Stimulated activated CD4-positive, alpha-beta T cell treated with anti-CD3 and anti-CD28 coated beads, Interleukin-2, amount 100 ng/mL, for 24 hours (primary cell): ENCODE measurements around the gene RRP36.

Experiments used
- DNase-seq, 2 donors: peaks; one replicate each; pipeline ENCODE4 v3.0.0-alpha.2; 2020

RRP36 gene

DNA sequence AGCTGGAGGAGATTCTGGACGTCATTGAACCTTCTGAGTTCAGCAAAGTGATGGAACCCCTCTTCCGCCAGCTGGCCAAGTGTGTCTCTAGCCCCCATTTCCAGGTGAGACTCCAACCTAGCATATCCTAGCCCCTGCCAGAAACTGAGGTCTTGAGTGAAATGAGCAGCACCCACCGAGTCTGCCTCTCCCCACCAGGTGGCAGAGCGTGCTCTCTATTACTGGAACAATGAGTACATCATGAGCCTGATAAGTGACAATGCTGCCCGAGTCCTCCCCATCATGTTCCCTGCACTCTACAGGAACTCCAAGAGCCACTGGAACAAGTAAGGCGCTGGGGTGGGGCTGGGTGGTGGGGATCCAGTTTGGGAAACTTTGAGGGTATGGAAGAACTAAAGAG lies 12.3 kb upstream of the RRP36 start:
- DNase-seq, result peak; percentile 39 to 41

DNA sequence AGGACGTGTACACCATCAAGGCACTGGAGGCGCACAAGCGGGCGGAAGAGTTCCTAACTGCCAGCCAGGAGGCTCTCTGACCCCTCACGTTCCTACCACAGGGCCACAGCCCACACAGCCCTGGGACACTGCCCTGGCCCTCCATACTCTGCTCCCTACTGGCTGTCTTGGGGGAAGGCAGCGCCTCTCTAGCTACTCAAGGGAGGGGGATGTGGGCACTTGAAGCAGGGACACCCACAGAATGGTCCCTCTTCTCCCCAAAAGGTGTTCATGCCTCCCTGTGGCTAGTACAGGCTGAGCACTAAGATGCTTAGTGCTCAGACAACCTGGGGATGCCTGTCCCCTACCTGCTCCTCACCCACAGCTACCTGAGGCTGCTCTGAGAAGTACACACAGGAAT lies 10.2 kb upstream of the RRP36 start:
- DNase-seq, result no peak

DNA sequence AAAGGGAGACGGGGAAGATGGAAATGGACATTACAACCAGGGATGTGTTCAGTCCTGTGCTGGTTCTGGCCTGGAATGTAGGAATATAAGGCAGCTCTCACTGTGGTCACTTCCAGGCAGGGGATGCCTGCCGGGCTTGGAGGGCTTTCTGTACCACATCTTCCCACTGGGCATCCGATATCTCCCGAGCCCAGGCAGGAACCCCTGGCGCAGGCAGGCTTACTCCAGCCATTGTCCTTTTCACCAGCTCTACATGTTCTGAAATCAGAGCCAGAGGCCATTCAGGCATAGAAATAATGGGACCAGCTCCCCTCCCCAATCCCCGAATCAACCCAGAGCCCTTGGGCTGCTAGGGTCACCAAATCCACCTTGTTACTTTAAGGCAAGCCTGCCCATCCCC lies 9.1 kb upstream of the RRP36 start:
- no peak for DNase-seq

DNA sequence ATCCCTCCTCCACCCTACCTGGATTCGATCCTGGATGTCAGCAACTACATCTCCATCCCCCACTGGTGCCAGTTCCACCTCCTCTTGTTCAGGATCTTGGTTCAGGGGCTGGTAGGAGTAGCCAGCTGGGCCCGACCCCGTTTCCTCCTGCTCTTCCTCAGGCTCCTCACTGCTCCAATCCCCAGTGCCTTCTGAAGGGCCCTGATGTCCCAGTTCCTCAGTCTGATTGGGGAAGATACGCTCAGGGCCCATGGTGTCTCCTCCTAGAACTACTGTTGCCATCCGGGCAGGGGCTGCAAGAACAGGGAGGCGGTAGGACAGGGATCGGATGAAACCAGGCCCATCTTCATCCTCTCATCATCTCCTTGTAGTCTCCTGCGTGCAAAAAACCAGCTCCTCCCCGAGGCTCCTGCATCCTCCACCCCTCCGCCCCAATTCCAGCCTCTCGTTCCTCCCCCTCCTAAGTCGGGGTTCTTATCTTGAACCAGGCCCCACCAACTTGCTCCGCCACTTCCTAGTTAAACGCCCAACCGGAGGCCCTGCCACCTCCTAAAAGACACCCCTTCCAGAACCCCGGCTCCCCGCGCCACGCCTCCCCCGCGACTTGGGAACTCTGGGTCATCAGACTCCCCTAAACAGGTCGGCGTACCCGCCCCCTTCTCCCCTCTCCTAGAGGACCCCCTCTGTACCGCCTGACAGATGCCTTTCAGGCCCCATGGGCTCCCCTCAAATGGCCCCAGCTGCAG lies 8.2 kb upstream of the RRP36 start:
- no peak for DNase-seq

DNA sequence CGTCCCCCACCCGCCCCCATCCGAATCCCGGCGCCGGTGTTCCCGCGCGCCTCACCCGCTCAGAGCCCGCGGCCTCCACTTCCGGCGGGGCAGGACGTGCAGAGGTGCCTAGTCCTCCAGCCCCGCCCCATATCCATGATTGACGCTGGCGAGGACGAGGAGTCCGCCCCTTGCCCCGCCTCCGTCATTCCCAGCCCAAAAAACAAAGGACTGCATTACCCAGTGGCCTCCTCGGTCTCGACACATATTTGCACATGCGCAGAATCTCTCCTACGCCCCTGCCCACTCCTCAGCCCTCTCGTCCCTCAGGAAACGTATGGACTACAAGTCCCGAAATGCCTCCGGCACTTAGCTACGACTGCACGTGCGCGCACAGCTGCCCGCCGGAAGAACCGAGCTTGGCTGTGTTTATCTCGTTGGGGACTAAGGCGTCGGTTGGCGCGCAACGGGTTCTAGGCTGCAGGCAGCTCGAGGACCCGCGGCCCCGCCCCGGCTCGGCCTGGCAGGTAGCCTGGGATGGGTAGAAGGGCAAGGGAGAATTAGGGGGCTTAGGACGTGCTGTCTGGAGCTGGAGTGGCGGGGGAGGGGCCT lies 7.5 kb upstream of the RRP36 start, which contains the start of the genes KLHDC3 and MEA1:
Gene KLHDC3 (plus strand): TSS at position 407 of the 591 bp plus-strand sequence. CDS start 2,944 bp downstream, outside the sequence.
Gene MEA1 (minus strand): TSS at position 104 of the 591 bp plus-strand sequence. CDS start 133 bp downstream, outside the sequence.
- peak; percentile 99 for DNase-seq

DNA sequence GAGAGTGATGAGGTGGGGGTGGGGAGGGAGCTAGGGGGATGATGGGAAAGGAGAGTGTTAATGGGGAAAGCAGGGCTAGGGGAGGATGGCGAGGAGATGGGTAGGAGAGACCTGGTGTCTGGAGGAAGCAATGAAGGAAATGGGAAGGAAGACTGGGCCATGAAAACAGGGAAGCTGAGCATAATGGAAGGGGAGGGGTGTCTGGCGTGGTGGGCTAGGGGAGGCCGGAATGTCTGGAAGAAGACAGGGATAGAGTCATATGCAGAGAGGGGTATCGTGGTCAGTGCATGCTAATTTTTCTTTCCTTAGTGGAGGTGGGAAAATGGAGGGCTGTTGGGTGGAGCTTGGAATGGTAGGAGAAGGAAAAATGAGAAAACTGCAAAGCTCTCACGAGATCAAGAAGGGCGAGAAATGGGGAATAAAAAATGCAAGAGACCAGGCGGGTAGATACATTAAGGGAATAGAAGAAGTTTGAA lies 7.0 kb upstream of the RRP36 start:
- DNase-seq, result no peak

DNA sequence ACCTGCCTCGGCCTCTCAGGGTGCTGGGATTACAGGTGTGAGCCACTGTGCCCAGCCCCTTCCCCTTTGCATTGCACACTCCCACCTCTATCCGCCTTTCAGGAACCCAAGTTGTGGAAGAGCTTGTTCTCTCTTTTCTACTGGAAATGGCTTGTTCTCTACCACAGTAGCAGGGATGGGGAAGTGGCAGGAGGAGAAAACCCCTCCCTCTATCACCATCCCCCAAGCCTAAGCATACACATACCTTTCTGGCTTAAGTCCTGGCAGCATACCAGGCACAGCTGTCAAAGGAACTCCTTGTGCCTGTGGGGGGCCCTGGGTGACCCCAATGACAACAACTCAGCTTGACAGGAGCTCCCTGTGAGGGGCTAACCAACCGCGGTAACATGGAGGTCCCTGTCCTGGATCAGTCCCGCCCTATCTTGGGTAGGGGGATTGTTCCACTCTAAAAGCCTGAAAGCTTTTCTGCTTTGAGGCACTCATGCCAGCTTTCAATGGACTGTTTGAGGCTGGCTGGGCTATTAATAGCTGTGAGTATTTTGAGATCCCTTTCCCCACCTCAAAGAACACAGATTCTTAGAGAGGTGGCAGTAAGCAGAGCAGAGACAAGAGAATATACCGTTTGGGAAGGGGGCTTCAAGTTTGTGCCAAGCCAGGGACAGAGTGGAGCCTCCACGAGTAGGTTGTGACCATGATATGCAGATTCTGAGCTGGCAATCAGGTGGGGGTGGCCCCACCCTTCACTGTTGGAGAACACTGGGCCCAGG lies 5.1 kb upstream of the RRP36 start:
- no peak for DNase-seq

DNA sequence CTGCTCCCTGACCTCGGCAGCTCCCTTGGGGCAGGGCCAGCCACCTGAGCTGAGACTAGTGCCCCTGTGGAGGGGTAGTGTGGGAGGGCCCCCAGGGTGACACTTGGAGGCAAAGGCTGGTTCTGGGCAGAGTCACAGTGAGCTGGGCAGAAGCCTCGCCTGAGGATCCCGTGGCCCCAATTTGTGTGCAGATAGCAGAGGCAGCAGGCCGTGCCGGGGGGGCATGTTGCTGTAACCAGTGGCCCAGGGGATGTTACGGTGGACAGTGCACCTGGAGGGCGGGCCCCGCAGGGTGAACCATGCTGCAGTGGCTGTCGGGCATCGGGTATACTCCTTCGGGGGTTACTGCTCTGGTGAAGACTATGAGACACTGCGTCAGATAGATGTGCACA lies 4.5 kb upstream of the RRP36 start:
- no peak for DNase-seq

DNA sequence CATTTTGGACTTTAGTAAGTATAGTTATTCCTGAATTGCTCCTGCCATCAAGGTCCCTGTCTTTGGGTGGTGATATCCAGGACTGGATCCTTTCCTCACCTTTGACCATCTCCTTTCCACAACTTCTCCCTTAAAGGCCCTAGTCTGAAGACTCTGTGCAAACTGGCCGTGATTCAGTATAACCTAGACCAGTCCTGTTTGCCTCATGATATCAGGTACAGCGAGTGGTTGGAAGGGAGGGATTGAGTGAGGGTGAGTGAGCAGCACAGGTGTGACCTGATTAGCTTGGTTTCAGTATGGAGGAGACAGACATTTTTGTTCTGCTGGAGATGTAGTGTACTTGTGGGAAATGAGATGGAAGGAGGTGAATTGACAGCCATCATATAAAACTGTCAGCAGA lies 2.3 kb upstream of the RRP36 start:
- DNase-seq, result no peak

DNA sequence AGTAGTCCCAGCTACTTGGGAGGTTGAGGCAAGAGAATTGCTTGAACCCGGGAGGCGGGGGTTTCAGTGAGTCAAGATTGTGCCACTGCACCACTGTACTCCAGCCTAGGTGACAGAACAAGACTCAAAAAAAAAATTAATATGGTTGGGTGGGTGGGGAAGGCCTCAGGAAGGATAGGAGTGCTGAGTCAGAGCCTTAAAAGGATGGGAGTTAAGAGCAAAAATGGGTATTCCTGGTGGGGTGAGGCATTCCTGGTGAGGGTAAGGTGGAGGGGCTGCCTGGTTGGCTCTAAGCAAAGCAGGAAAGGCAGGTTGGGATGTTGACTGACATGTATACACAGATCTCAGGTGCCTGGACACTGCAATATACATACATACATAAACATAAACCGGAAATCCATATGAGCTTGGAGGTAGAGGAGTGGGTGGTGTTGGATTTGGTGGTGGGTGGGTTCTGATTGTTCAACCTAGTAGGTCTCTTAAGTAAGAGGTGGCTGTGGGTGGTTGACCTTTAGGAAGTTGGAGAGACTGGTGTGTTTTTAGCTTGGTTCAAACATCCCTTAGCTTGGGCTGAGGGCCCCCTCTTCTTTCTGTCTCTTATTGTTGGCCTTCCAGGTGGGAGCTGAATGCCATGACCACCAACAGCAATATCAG lies 1.2 kb upstream of the RRP36 start:
- DNase-seq, result no peak

DNA sequence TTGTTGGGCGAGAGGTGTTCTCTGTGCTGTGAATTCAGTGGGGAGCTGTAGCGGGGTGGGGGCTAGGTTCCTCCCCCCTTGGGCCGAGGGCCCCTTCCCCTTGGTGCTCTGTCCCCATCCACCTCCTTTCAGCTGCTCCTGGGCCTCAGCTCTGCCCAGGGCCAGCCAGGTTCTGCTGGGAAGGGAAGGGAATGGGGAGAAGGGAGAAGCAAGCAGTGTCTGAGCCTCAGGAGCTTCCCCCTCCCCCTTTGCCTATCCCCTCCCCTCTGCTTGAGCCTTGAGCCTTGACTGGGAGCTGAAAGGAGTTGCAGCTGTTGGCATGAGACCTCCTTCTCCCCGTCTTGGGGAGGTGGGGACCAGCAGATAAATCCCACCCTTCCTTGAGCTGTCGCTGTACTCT lies 576 bp upstream of the RRP36 start:
- no peak for DNase-seq

DNA sequence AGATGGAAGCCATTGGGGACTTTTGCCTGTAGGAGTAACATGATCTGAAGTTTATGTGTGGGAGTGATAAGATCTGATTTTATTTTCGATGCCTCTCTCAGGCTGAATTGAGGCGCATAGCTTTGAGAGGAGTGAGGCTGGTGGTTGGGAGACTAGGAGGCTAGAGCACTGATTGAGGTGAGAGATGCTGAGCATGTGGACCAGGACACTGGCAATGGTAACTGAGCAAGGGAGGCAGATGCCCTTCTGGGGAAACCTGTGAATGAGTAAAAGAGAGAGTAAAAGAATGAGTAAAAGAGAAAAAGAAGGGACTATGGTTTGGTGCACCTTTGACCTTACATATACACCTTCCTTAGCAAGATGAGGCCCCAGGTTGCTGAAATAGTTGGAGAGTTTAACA lies 3.0 kb downstream of the RRP36 start:
- no peak for DNase-seq

DNA sequence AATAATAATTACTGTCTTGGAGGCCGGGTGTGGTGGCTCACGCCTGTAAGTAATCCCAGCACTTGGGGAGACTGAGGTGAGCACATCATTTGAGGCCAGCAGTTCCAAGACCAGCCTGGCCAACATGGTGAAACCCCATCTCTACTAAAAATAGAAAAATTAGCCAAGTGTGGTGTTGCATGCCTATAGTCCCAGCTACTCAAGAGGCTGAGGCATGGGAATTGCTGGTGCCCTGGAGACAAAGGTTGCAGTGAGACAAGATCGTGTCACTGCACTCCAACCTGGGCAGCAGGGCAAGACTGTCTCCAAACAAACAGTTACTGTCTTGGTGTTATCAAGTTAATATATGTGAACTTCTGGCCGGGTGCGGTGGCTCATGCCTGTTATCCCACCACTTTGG lies 4.9 kb downstream of the RRP36 start:
- DNase-seq, result no peak

DNA sequence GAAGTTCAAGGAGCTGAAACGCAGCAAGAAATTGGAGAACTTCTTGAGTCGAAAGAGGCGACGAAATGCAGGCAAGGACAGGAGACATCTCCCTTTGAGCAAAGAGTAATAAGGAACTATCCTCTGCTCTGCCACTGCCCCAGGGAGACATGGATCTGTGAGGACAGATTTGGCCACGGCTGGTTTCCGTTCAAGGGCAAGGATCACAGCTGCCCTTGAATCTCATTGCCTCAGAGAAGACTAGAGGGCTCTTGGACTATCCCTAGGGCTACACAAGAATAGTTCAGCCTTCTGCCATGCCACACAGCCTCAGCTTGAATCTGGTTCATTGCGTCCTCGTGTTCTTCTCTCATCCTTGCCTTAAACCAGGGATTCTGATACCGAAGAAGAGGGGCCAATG lies 7.7 kb downstream of the RRP36 start:
- DNase-seq, result no peak

DNA sequence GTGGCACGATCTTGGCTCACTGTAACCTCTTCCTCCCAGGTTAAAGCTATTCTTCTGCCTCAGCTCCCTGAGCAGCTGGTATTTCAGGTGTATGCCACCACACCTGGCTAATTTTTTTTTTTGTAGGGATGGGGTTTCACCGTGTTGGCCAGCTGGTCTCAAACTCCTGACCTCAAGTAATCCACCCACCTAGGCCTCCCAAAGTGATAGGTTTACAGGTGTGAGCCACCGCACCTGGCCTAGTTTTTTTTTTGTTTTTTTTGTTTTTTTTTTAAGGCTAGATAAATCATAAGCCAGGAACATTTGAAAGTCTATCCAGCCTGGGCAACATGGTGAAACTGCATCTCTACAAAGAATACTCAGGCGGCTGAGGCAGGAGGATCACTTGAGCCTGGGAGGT lies 10.9 kb downstream of the RRP36 start:
- DNase-seq, result no peak

DNA sequence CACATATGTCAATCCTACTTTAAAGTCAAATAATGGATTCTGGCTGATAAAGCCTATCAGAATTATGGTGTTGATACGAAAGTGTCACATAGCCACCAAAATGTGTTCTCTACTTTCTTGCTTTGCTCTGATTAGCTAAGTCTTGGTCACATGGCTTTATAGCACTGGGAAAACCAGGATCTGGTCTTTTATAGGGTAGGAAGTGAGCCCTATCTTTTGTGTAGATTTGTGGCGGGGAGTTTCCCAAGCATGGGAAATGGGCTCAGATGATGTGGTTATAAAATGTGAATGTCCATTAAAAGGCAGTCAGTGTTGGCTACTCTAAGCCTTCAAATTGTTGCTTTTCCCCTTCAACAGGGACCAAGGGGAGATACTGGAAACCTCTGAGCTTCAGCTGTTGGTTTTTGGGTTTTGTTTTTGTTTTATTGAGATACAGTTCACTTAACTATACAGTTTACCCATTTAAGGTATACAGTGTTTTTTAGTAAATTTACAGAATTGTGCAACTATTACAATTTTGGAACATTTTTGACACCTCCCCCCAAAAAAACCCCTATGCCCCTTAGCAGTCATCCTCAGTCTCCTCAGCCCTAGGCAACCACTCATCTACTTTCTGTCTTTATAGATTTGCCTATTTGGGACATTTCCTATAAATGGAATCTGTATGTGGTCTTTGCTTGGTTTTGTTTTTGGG lies 12.2 kb downstream of the RRP36 start:
- no peak for DNase-seq

DNA sequence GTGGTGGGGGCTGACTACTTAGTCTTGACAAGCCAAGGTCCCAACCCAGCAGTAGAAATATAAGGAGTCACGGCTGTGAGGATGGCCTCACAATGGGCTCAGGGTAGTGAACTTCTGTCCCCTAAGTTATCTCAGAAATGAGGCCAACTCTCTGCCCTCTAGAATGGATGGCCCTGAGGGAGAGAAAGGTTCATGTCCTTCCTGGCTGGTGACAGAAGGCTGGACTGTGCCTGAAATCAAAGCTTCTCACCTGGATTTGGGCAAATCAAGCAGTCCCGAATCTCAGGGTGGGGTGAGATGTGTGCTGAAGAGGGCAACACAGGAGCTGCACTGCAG lies 12.7 kb downstream of the RRP36 start:
- no peak for DNase-seq

DNA sequence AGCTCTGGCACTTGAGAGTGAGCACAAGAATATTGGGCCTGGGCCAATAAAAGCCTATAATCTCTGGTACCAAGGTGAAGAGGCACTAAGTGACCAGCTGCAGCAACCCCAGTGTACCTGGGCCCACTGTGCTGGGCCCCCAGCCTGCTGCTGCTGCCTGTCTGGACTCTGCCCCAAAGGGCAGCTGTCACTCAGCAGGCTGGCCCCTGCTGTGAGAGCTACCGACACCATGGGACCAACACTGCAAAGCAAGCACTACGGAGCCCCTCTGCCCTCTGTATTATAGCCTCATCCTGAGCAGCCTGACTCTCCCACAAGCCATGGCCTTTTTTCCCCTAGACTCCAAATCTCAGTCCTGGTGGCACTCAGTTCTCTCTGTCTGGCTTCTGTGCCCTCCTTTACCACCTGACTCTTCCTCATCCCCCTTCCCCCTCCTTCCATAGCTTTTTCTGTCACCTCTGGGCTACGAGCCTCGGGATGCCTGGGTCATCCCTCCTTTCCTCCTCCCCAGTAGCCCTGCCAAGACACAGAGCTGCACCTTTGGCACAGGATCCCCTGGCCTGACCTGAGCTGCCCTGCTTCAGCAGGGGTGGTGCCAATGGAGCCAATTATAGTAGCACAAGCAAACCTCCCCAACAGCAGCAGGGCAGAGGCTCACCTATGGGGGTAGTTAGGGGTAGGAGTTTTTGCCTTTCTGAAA lies 14.2 kb downstream of the RRP36 start:
- no peak for DNase-seq

DNA sequence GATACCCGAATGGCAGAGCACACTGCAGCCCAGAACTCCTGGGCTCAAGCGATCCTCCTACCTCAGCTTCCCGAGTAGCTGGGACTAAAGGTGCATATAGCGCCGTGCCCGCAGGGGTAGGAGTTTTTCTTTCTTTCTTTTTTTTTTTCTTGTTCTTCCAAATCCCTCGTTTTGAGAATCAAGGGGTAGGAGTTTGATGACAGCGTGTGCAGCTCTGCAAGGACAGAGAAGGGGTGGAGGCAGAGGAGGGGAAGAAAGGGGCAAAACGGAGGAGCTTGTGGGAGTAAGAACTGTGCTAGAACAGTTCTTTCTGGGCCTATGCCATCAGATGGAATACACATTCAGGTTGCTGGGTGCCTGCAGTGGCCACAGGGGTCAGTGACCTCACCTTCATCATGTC lies 15.3 kb downstream of the RRP36 start:
- no peak for DNase-seq

DNA sequence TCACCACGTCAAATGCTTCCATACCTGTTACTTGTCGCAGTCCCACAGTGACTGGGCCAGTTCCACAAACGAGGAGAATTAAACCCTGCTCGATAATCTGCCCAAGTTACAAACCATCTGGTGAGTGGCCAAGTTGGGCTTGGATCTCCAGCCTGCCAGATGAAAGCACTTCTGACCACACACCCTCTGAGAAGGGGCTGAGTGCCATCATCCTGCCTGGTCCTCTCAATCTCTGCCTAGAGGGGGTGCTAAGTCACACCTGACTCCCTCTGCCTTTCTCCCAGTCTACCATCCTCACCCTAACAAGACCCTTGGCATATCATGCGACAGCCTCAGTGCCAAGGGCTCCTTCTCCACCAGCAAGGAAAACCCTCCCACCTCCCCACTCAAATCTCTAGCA lies 15.8 kb downstream of the RRP36 start:
- DNase-seq, result no peak

DNA sequence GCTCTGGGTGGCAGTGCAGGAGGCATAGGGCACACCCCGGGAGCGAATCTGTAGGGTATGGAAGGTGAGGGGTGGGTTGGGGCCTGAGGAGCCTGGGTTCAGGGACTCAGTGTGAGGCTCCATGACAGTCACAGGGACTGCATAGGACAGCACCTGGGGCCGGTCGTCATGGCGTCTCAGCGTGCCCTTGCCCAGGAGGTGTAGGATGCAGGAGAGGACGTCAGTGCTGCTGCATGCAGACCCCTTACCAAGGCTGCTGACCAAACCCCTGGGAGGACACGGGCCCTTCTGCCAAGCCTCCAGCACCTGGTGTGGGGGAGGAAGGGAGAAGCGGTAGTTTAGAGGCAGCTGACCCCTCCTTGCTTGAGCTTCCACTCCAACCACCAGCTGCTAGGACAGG lies 16.3 kb downstream of the RRP36 start:
- DNase-seq, result no peak

DNA sequence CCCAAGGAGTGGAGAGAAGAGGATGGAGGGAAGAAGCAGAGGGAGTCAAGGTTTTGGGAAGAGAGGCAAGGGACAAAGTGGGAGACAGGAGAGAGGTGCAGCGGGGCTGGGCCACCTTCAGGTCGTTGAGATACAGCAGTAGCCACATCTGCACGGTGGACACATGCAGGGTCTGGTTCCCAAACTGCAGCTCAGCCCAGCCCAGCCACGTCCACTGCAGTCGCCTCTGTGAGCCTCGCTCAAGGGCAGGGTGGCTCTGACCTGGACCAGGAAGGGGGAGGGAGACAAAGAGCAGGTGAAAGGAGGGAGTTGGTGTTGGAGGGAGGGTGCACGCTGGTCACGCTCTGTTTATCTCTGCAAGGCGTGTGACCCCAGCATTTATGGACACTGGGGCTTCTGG lies 17.3 kb downstream of the RRP36 start:
- no peak for DNase-seq
